Measurements from ENCODE around the gene CNOT1.
"Not testable (repeated sequence)": the region's sequence is repeated elsewhere in the genome, so short reads cannot be mapped to it uniquely, and the experiment has no call there.

Gene CNOT1

GRCh38 chr16:58501242-58502131 lies 128.1 kb downstream of the CNOT1 start:
- FAIRE-seq, result no peak

GRCh38 chr16:58500430-58501241 lies 129.0 kb downstream of the CNOT1 start:
- no peak for FAIRE-seq

GRCh38 chr16:58499615-58500351 lies 129.8 kb downstream of the CNOT1 start, which contains the start of gene NDRG4:
NDRG4 (plus strand) TSS chr16:58500143; CDS start chr16:58500249, 106 bp downstream.
- no peak for FAIRE-seq

GRCh38 chr16:58499092-58499511 lies 130.5 kb downstream of the CNOT1 start:
- no peak for FAIRE-seq

GRCh38 chr16:58498341-58499091 lies 131.1 kb downstream of the CNOT1 start:
- no peak for FAIRE-seq

- no peak for FAIRE-seq
Measured at GRCh38 chr16:58497935-58498334, 131.7 kb downstream of the CNOT1 start.

GRCh38 chr16:58497468-58497867 lies 132.2 kb downstream of the CNOT1 start:
- no peak for FAIRE-seq

GRCh38 chr16:58495521-58496331 lies 133.9 kb downstream of the CNOT1 start:
- FAIRE-seq, result no peak

GRCh38 chr16:58494981-58495520 lies 134.6 kb downstream of the CNOT1 start:
- FAIRE-seq, result no peak

GRCh38 chr16:58493756-58494431 lies 135.7 kb downstream of the CNOT1 start:
- no peak for FAIRE-seq

GRCh38 chr16:58492735-58493134 lies 136.9 kb downstream of the CNOT1 start:
- no peak for FAIRE-seq

- FAIRE-seq, result no peak
Measured at GRCh38 chr16:58492066-58492465, 137.6 kb downstream of the CNOT1 start.

GRCh38 chr16:58490539-58490938 lies 139.1 kb downstream of the CNOT1 start:
- FAIRE-seq, result not testable (repeated sequence)

GRCh38 chr16:58490065-58490464 lies 139.6 kb downstream of the CNOT1 start:
- no peak for FAIRE-seq

- FAIRE-seq, result no peak
Measured at GRCh38 chr16:58488531-58488930, 141.1 kb downstream of the CNOT1 start.

GRCh38 chr16:58487566-58488351 lies 141.9 kb downstream of the CNOT1 start:
- no peak for FAIRE-seq

- FAIRE-seq, result no peak
Measured at GRCh38 chr16:58485184-58485887, 144.3 kb downstream of the CNOT1 start.

- no peak for FAIRE-seq
Measured at GRCh38 chr16:58481931-58482330, 147.7 kb downstream of the CNOT1 start.

All from colon (tissue), 2 donors.